Natural killer cell (primary cell): ENCODE measurements around the gene ANXA5. TPM values are rescaled to one million over a fixed set of nuclear protein-coding genes. Genes with fewer than 3 reads are reported as not detected.

Experiments used
- ATAC-seq, 3 donors: fragments of 150-1000 bp in 2 of 3; fragments of 200-7000 bp in 1 of 3; cut with Tn5 transposase; 1 replicate in 1 of 3; 2 replicates in 2 of 3; pipeline ENCODE4 v1.10.0; 2021; ENCODE audit warnings: mild to moderate bottlenecking in 2 of 3, moderate library complexity in 2 of 3
- DNase-seq, 2 donors: peaks; one replicate each; pipeline versions ENCODE4 v3.0.0 to v3.0.0-alpha.2; 2013 to 2021; ENCODE audit warnings: mixed read lengths in 1 of 2
- H3K27ac ChIP-seq: one replicate; pipeline ENCODE4 v1.5.1; 2013; ENCODE audit warnings: mild to moderate bottlenecking, low read length
- H3K27me3 ChIP-seq: one replicate; pipeline ENCODE4 v1.6.1; 2013; ENCODE audit warnings: low read length; ENCODE audit not compliant: control insufficient read depth, insufficient read depth
- H3K36me3 ChIP-seq: one replicate; pipeline ENCODE4 v1.6.1; 2013; ENCODE audit warnings: low read length; ENCODE audit not compliant: control insufficient read depth, insufficient read depth
- H3K4me1 ChIP-seq: one replicate; pipeline ENCODE4 v1.6.1; 2013; ENCODE audit warnings: low read length; ENCODE audit not compliant: control insufficient read depth, insufficient read depth
- H3K4me3 ChIP-seq: one replicate; pipeline ENCODE4 v1.5.1; 2013; ENCODE audit warnings: low read length
- H3K9me3 ChIP-seq: one replicate; pipeline ENCODE4 v1.6.1; 2013; ENCODE audit warnings: low read length; ENCODE audit not compliant: control insufficient read depth, insufficient read depth
- H3K27ac Mint-ChIP-seq, 2 donors: one replicate each; pipeline ENCODE4 v1.8.0; 2022; ENCODE audit warnings: mild to moderate bottlenecking in 2 of 2, mixed read lengths in 2 of 2, moderate library complexity in 1 of 2
- H3K27me3 Mint-ChIP-seq, 2 donors: one replicate each; pipeline ENCODE4 v1.8.0; 2022; ENCODE audit warnings: low read depth in 2 of 2, mixed read lengths in 2 of 2
- H3K36me3 Mint-ChIP-seq: one replicate; pipeline ENCODE4 v1.8.0; 2022; ENCODE audit warnings: mixed read lengths
- H3K4me1 Mint-ChIP-seq, 2 donors: one replicate each; pipeline ENCODE4 v1.8.0; 2022; ENCODE audit warnings: mixed read lengths in 2 of 2
- H3K4me3 Mint-ChIP-seq: one replicate; pipeline ENCODE4 v1.8.0; 2022; ENCODE audit warnings: mild to moderate bottlenecking, moderate library complexity, mixed read lengths
- H3K9me3 Mint-ChIP-seq, 2 donors: one replicate each; pipeline ENCODE4 v1.8.0; 2022; ENCODE audit warnings: mixed read lengths in 2 of 2
- CTCF ChIP-seq: fragments of 200-600 bp; IDR thresholded peaks from one replicate; pipeline ENCODE4 v1.8.0; 2022; ENCODE audit warnings: antibody characterized with exemption
- WGBS: methylation state at CpG from one replicate; pipeline ENCODE4 v1.1.7; 2013; ENCODE audit warnings: missing lambda C conversion rate; ENCODE audit not compliant: insufficient coverage; 5-methylcytosine and 5-hydroxymethylcytosine counted together
- intact Hi-C: fragments of 100-400 bp; cut with micrococcal nuclease; formaldehyde crosslinking; loops from one replicate; pipeline ENCODE4 v1.14.2; 2022
- total RNA-seq, 4 donors: library from RNA; stranded (reverse); fragments of 120-200 nt in 1 of 4; gene quantifications; one replicate each; pipeline versions ENCODE4 v1.2.3 to v1.2.4, GENCODE V29; 2013 to 2022

The ANXA5 gene
- total RNA-seq, 3 donors from 2014 or later (not counting 1 experiment from before 2014, with no cell fraction given) = 24.9 to 74.4 (median 33.1) TPM

DNA sequence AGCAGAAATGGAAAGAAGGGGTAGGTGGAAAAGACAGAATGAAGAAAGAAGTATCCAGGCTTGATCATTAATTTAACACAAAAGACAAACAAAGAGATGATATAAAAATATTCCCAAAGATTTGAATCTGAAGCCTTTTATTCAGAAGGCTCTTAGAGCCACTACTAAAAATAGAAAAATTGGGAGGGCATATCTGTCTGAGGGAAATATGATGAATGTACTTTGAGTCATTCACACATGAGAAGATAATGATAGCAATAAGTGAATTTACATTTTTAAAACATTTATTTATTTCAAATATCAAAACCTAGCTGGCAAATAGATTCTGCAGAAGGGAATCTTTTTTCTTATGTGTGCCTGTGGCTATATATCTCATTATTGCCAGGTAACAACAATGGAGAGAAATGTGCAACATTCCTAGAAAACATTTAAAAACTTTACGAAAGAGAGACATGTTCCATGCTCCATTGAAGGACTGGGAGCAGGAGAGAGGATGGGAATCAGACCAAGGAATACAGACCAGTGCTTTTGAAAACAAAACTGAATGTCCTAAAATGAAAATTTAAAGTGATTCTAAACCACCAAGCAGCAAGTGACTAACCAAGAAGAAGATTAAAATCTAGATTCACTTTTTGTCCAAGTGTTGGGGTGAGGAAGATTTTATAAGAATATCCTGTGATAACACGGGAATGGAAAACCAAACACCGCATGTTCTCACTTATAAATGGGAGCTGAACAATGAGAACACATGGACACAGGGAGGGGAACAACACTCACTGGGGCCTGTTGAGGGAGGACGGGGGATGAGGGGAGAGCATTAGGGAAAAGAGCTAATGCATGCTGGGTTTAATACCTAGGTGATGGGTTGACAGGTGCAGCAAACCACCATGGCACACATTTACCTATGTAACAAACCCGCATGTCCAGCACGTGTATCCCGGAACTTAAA, 41.2 kb downstream of the ANXA5 start:
- Mint-ChIP-seq H3K27me3 (peaks cover 0 to 11% of the 10 kb centered on the region in 2 donors), H3K27ac (no peak overlapping the region), H3K9me3 (no peaks in the 10 kb centered on the region), H3K4me3 (no peak overlapping the region), H3K4me1 (peaks cover 1 to 3% of the 10 kb centered on the region in 2 donors), H3K36me3 (no peaks in the 10 kb centered on the region)
- H3K9me3 ChIP-seq = no peaks in the 10 kb centered on the region
- 91% methylated on average over 4 of the region's 7 CpGs for WGBS
- H3K4me3 ChIP-seq = no peak overlapping the region
- intact Hi-C loops = no loop called here
- H3K27ac ChIP-seq = no peak overlapping the region
- peaks cover 2% of the 10 kb centered on the region for H3K27me3 ChIP-seq
- DNase-seq = no peak
- no peaks in the 10 kb centered on the region for H3K36me3 ChIP-seq
- no peak for ATAC-seq
- H3K4me1 ChIP-seq = no peaks in the 10 kb centered on the region
- TF ChIP-seq CTCF = no peak

- H3K4me3 ChIP-seq = no peak overlapping the region
- no peaks in the 10 kb centered on the region for H3K9me3 ChIP-seq
- Mint-ChIP-seq H3K27me3 (peaks cover 7 to 13% of the 10 kb centered on the region in 2 donors), H3K4me1 (no peaks in the 10 kb centered on the region), H3K27ac (no peak overlapping the region), H3K36me3 (no peaks in the 10 kb centered on the region), H3K4me3 (no peak overlapping the region), H3K9me3 (no peaks in the 10 kb centered on the region)
- intact Hi-C loops = no loop called here
- no CpG with 5 or more reads among the region's 3 CpGs for WGBS
- no peak overlapping the region for H3K27ac ChIP-seq
- H3K4me1 ChIP-seq = no peaks in the 10 kb centered on the region
- no peaks in the 10 kb centered on the region for H3K36me3 ChIP-seq
- no peak for ATAC-seq
- no peak for DNase-seq
- peaks cover 2% of the 10 kb centered on the region for H3K27me3 ChIP-seq
- TF ChIP-seq CTCF = no peak
Observed at GRCh38 chr4:121654738-121655137, 42.0 kb downstream of the ANXA5 start.

- no peak for TF ChIP-seq CTCF
- DNase-seq = no peak
- intact Hi-C loops = no loop called here
- WGBS = 92% methylated on average over 6 of the region's 6 CpGs
- no peak overlapping the region for H3K27ac ChIP-seq
- no peaks in the 10 kb centered on the region for H3K36me3 ChIP-seq
- no peaks in the 10 kb centered on the region for H3K4me1 Mint-ChIP-seq
- no peak overlapping the region for H3K4me3 ChIP-seq
- no peaks in the 10 kb centered on the region for H3K4me1 ChIP-seq
- no peak for ATAC-seq
- no peak overlapping the region for H3K27ac Mint-ChIP-seq
- no peaks in the 10 kb centered on the region for H3K9me3 ChIP-seq
- peaks cover 2% of the 10 kb centered on the region for H3K27me3 ChIP-seq
- H3K9me3 Mint-ChIP-seq = no peaks in the 10 kb centered on the region
- H3K4me3 Mint-ChIP-seq = no peak overlapping the region
- no peaks in the 10 kb centered on the region for H3K36me3 Mint-ChIP-seq
- peaks cover 14 to 18% of the 10 kb centered on the region in 2 donors for H3K27me3 Mint-ChIP-seq
Observed at GRCh38 chr4:121653986-121654385, 42.8 kb downstream of the ANXA5 start.
